HEK293 (cell line): ENCODE data around the gene RPS6KB2.

Source experiments
- CTCF ChIA-PET: fragments of 350-600 bp; formaldehyde crosslinking; extraction: SDS; loops from one replicate; lab custom pipeline; 2021; ENCODE audit warnings: antibody characterized with exemption; lab: Yijun Ruan, JAX
- POLR2A ChIA-PET: fragments of 300-600 bp; formaldehyde crosslinking; extraction: SDS; loops from one replicate; lab custom pipeline; 2020; ENCODE audit warnings: antibody characterized with exemption, inconsistent platforms; lab: Yijun Ruan, JAX
- H3K27ac ChIP-seq: fragments of 200-500 bp; sonication (Bioruptor generic); 2 replicates; pipeline ENCODE4 v1.5.1; 2014; ENCODE audit warnings: low read depth, low read length, control low read depth, inconsistent platforms; ENCODE audit errors: extremely low read depth
- H3K36me3 ChIP-seq, 2 experiments: fragments of 200-500 bp in 1 of 2; sonication (Bioruptor generic) in 1 of 2; 1 replicate in 1 of 2; 2 replicates in 1 of 2; pipeline ENCODE4 v1.5.1; 2014 to 2017; ENCODE audit warnings: inconsistent platforms in 2 of 2, low read length in 2 of 2; ENCODE audit not compliant: control insufficient read depth in 2 of 2, insufficient read depth in 1 of 2
- H3K4me1 ChIP-seq: fragments of 200-500 bp; sonication (Bioruptor generic); 2 replicates; pipeline ENCODE4 v1.5.1; 2014; ENCODE audit warnings: mild to moderate bottlenecking, low read length, inconsistent platforms; ENCODE audit not compliant: control insufficient read depth, insufficient read depth
- H3K4me3 ChIP-seq: 2 replicates; pipeline ENCODE4 v1.5.1; 2011; ENCODE audit warnings: low read depth, mild to moderate bottlenecking, control low read depth, low read length, moderate library complexity
- H3K9me3 ChIP-seq: fragments of 200-500 bp; sonication (Bioruptor generic); 2 replicates; pipeline ENCODE4 v1.5.1; 2014; ENCODE audit warnings: low read depth, low read length, inconsistent platforms; ENCODE audit not compliant: control insufficient read depth, insufficient read depth
- IKZF3 ChIP-seq: fragments of 450-650 bp; IDR thresholded peaks from 2 replicates; pipeline ENCODE4 v1.5.0; 2018; ENCODE audit warnings: missing biosample characterization, mild to moderate bottlenecking, missing genetic modification characterization, moderate library complexity
- PATZ1 ChIP-seq: fragments of 450-650 bp; formaldehyde crosslinking; IDR thresholded peaks from 2 replicates; pipeline ENCODE4 v1.5.1; 2016; ENCODE audit warnings: missing biosample characterization, missing genetic modification characterization
- SP3 ChIP-seq: fragments of 450-650 bp; formaldehyde crosslinking; IDR thresholded peaks from 2 replicates; pipeline ENCODE4 v1.5.1; 2016; ENCODE audit warnings: missing biosample characterization, missing genetic modification characterization
- YY1 ChIP-seq: fragments of 450-650 bp; formaldehyde crosslinking; IDR thresholded peaks from 2 replicates; pipeline ENCODE4 v1.5.1; 2018; ENCODE audit warnings: missing biosample characterization, missing genetic modification characterization
- ZBTB20 ChIP-seq: fragments of 450-650 bp; formaldehyde crosslinking; IDR thresholded peaks from 2 replicates; pipeline ENCODE4 v1.5.1; 2016; ENCODE audit warnings: missing biosample characterization, missing genetic modification characterization
- ZBTB26 ChIP-seq: fragments of 450-650 bp; formaldehyde crosslinking; optimal IDR thresholded peaks from 2 replicates; pipeline ENCODE3; 2016; ENCODE audit warnings: missing biosample characterization, mild to moderate bottlenecking, missing genetic modification characterization
- ZBTB48 ChIP-seq: fragments of 450-650 bp; formaldehyde crosslinking; IDR thresholded peaks from 2 replicates; pipeline ENCODE4 v1.5.1; 2016; ENCODE audit warnings: missing biosample characterization, missing genetic modification characterization
- ZBTB6 ChIP-seq: fragments of 450-650 bp; formaldehyde crosslinking; IDR thresholded peaks from 2 replicates; pipeline ENCODE4 v1.5.1; 2017; ENCODE audit warnings: missing biosample characterization, missing genetic modification characterization
- ZBTB7A ChIP-seq: fragments of 450-650 bp; formaldehyde crosslinking; IDR thresholded peaks from 2 replicates; pipeline ENCODE4 v1.5.1; 2016; ENCODE audit warnings: low read depth, missing biosample characterization, missing genetic modification characterization
- ZBTB8A ChIP-seq: fragments of 450-650 bp; formaldehyde crosslinking; IDR thresholded peaks from 2 replicates; pipeline ENCODE4 v1.5.1; 2016; ENCODE audit warnings: missing biosample characterization, missing genetic modification characterization
- ZEB2 ChIP-seq: fragments of 450-650 bp; formaldehyde crosslinking; IDR thresholded peaks from 2 replicates; pipeline ENCODE4 v1.5.1; 2016; ENCODE audit warnings: missing biosample characterization, missing genetic modification characterization
- ZNF146 ChIP-seq: fragments of 450-650 bp; formaldehyde crosslinking; IDR thresholded peaks from 2 replicates; pipeline ENCODE4 v1.5.1; 2016; ENCODE audit warnings: missing biosample characterization, missing genetic modification characterization
- ZNF335 ChIP-seq: fragments of 450-650 bp; formaldehyde crosslinking; conservative IDR thresholded peaks from 2 replicates; pipeline ENCODE4 v1.5.1; 2016; ENCODE audit warnings: missing biosample characterization, missing genetic modification characterization
- ZNF341 ChIP-seq: fragments of 450-650 bp; formaldehyde crosslinking; IDR thresholded peaks from 2 replicates; pipeline ENCODE4; 2016; ENCODE audit warnings: low read depth, missing biosample characterization, missing genetic modification characterization
- ZNF37A ChIP-seq: fragments of 450-650 bp; IDR thresholded peaks from 2 replicates; pipeline ENCODE4 v1.5.1; 2018; ENCODE audit warnings: missing biosample characterization, missing genetic modification characterization
- ZNF398 ChIP-seq: fragments of 450-650 bp; formaldehyde crosslinking; IDR thresholded peaks from 2 replicates; pipeline ENCODE4 v1.5.1; 2017; ENCODE audit warnings: missing biosample characterization, missing genetic modification characterization
- ZNF514 ChIP-seq: fragments of 450-650 bp; formaldehyde crosslinking; IDR thresholded peaks from 2 replicates; pipeline ENCODE4 v1.5.1; 2016; ENCODE audit warnings: missing biosample characterization, missing genetic modification characterization
- ZNF548 ChIP-seq: fragments of 450-650 bp; formaldehyde crosslinking; IDR thresholded peaks from 2 replicates; pipeline ENCODE4 v1.5.1; 2016; ENCODE audit warnings: missing biosample characterization, missing genetic modification characterization
- ZNF629 ChIP-seq: fragments of 450-650 bp; formaldehyde crosslinking; IDR thresholded peaks from 2 replicates; pipeline ENCODE4 v1.5.1; 2017; ENCODE audit warnings: missing biosample characterization, missing genetic modification characterization

Gene RPS6KB2

GRCh38 chr11:67468759-67469507 is 40.6 kb downstream of the RPS6KB2 start, which contains the start of gene TMEM134 (continued):
- peak; percentile 19; the same call in 1 of the 2 replicates for TF ChIP-seq ZNF398 (tag by site-specific recombination)
- peak; percentile 39; the same call in 1 of the 2 replicates for TF ChIP-seq IKZF3 (tag by site-specific recombination)
- TF ChIP-seq YY1 (tag by site-specific recombination): peak; percentile 54
- TF ChIP-seq ZNF629 (tag by site-specific recombination): peak; percentile 48; the same call in 1 of the 2 replicates
- no peak for TF ChIP-seq ZBTB7A (tag by site-specific recombination)
- TF ChIP-seq ZBTB48 (tag by site-specific recombination): peak; percentile 49; the same call in 1 of the 2 replicates
- peak; percentile 64; the same call in 1 of the 2 replicates for TF ChIP-seq ZBTB6 (tag by site-specific recombination)
- TF ChIP-seq ZEB2 (tag by site-specific recombination): no peak
- TF ChIP-seq ZNF341 (tag by site-specific recombination): peak; percentile 48; the same call in 1 of the 2 replicates
- TF ChIP-seq PATZ1 (tag by site-specific recombination): peak; percentile 57

- POLR2A ChIA-PET: interaction anchor here (1.0 to 2.8 kb wide), 8 partner anchors 14 to 114 kb away, joined by 3 to 23 read pairs (median 5); partner anchors contain the start of genes AIP, GSTP1, PITPNM1 and PPP1CA
- TF ChIP-seq ZBTB20 (tag by site-specific recombination) (no peak), ZNF146 (no peak), SP3 (tag by site-specific recombination) (0 out of 2 replicates have a peak, but pooled peaks have one; percentile 4), ZBTB26 (no peak), ZNF335 (tag by site-specific recombination) (peak; percentile 52; the same call in 1 of the 2 replicates), ZNF37A (tag by site-specific recombination) (no peak), ZNF514 (tag by site-specific recombination) (no peak), ZBTB8A (tag by site-specific recombination) (no peak), ZNF548 (no peak)
- H3K4me1 ChIP-seq: no peaks in the 10 kb centered on the region
- H3K4me3 ChIP-seq: peak overlapping the region; percentile 46
- CTCF ChIA-PET: interaction anchor here (0.9 to 1.9 kb wide), 3 partner anchors 68 to 81 kb away, joined by 3 to 10 read pairs (median 7); partner anchors contain the start of genes PPP1CA and RAD9A
- no peak overlapping the region for H3K27ac ChIP-seq
- no peaks in the 10 kb centered on the region for H3K36me3 ChIP-seq
- no peaks in the 10 kb centered on the region for H3K9me3 ChIP-seq
Measured at GRCh38 chr11:67469508-67469811, 41.2 kb downstream of the RPS6KB2 start.
